ENCODE measurements around the gene ECHDC3.

DNA sequence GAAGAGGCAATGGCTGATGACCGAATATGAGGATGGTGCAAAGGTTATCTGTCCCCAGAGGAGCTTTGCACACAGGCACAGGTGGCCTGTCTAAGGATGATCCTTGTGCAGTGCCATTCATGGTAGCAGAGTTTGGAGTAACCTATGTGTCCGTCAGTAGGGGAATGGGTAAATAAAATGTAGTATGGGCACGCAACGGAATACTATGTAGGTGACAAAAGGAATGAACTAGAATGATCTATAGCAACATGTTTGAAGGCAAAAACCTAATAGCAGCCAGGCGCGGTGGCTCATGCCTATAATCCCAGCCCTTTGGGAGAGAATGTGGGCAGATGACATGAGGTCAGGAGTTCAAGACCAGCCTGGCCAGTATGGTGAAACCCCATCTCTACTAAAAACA is 41.6 kb upstream of the ECHDC3 start:
- TF ChIP-seq ZFX (IDR thresholded peaks at IDR 0.05) (no peak), POLR2A (IDR thresholded peaks at IDR 0.05; ENCODE audit: borderline replicate concordance, extremely low read depth, insufficient read depth, insufficient read length) (no peak), CTCF (IDR thresholded peaks at IDR 0.05 in 2 of 3, conservative IDR thresholded peaks at IDR 0.05 in 1 of 3; ENCODE audit: borderline replicate concordance in 1 of 3, insufficient read depth in 1 of 3, low read depth in 2 of 3, low read length in 2 of 3) (no peak), MAX (IDR thresholded peaks at IDR 0.05) (no peak), SIN3A (IDR thresholded peaks at IDR 0.05; ENCODE audit: low read depth) (no peak)
